ENCODE data around the gene KCNK10. TPM values are rescaled to one million over a fixed set of nuclear protein-coding genes. Genes with fewer than 3 reads are reported as not detected.

The KCNK10 gene
- total and polyA plus RNA-seq, 10 of the 15 experiments (the other 5 are each of a cell fraction or from before 2014, with no cell fraction given), result 0.01 to 0.06 (median 0.02) TPM; not detected in 7

- TF ChIP-seq SREBF1 (IDR thresholded peaks at IDR 0.05; ENCODE audit: low read length) (no peak), RFX5 (IDR thresholded peaks at IDR 0.05; ENCODE audit: low read depth, low read length) (no peak), SPI1 (IDR thresholded peaks at IDR 0.05; ENCODE audit: borderline replicate concordance, insufficient read depth, low read depth, low read length) (no peak)
Observed at GRCh38 chr14:88241810-88242209, 81.3 kb downstream of the KCNK10 start (continued).

- DNase-seq (ENCODE audit: low read depth, low spot score) (no peak), FAIRE-seq (no peak), ATAC-seq (no peak)
- Histone ChIP-seq H3K79me2 (ENCODE audit: control insufficient read depth, insufficient read depth, low read length) (no peaks in the 10 kb centered on the region), H3K4me1 (ENCODE audit: control insufficient read depth, insufficient read depth, low read length) (no peaks in the 10 kb centered on the region), H3K36me3 (ENCODE audit: control insufficient read depth in 2 of 2, insufficient read depth in 2 of 2, low read length in 1 of 2) (no peaks in the 10 kb centered on the region), H4K20me1 (ENCODE audit: control insufficient read depth, insufficient read depth) (no peaks in the 10 kb centered on the region), H2AFZ (ENCODE audit: control insufficient read depth, low read depth, low read length) (no peak overlapping the region), H3K9ac (ENCODE audit: control insufficient read depth, insufficient read depth, low read length) (no peak overlapping the region), H3K27ac (ENCODE audit: control insufficient read depth, insufficient read depth) (no peak overlapping the region), H3K27me3 (replicated peaks in 1 of 2; ENCODE audit: control insufficient read depth in 2 of 2, insufficient read depth in 2 of 2, low read length in 1 of 2) (no peaks in the 10 kb centered on the region), H3K9me3 (replicated peaks; ENCODE audit: control insufficient read depth, insufficient read depth, low read length) (no peaks in the 10 kb centered on the region), H3K4me2 (ENCODE audit: control insufficient read depth, insufficient read depth) (no peak overlapping the region), H3K4me3 (no peak overlapping the region)
- ChIA-PET CTCF (interaction anchor here (1.0 to 6.7 kb wide), 7 partner anchors 10 to 288 kb away, joined by 3 to 48 read pairs (median 8); no protein-coding TSS in a partner anchor), POLR2A (no interaction called here), SMC1A (ENCODE audit: uncharacterized antibody, unreplicated experiment) (interaction anchor here (0.9 to 4.3 kb wide), 6 partner anchors 44 to 288 kb away, joined by 3 to 23 read pairs (median 6); no protein-coding TSS in a partner anchor), RAD21 (ENCODE audit: unreplicated experiment) (interaction anchor here (1.0 kb wide), 1 partner anchor 45 kb away, joined by 3 read pairs; no protein-coding TSS in a partner anchor)
- WGBS (ENCODE audit: insufficient coverage, insufficient replicate concordance, low lambda C conversion rate, missing lambda C conversion rate), result 32% methylated on average over 4 of the region's 4 CpGs
- intact Hi-C loops (cut with micrococcal nuclease; ENCODE audit: unreplicated experiment), result loop anchor here (2.0 kb wide), 2 partner anchors 46 to 290 kb away; no protein-coding TSS in a partner anchor
- no TSS peak for BruUV-seq (replicated peaks)
- in situ Hi-C loops (cut with MboI), result loop anchor here (10.0 kb wide), 1 partner anchor 290 kb away; no protein-coding TSS in a partner anchor
- TF ChIP-seq ATF2 (IDR thresholded peaks at IDR 0.05; ENCODE audit: low read length) (no peak), RELB (IDR thresholded peaks at IDR 0.05; ENCODE audit: low read depth) (no peak), EZH2 (IDR thresholded peaks at IDR 0.05; ENCODE audit: borderline replicate concordance, control insufficient read depth, low read depth, low read length) (no peak), TCF12 (IDR thresholded peaks at IDR 0.05; ENCODE audit: low read depth, low read length) (no peak), IKZF1 (conservative IDR thresholded peaks at IDR 0.05) (no peak), IRF3 (IDR thresholded peaks at IDR 0.05) (no peak), NFYA (IDR thresholded peaks at IDR 0.05; ENCODE audit: borderline replicate concordance, low read depth, low read length) (no peak), PBX3 (IDR thresholded peaks at IDR 0.05; ENCODE audit: insufficient replicate concordance, low read depth, low read length) (no peak), E4F1 (IDR thresholded peaks at IDR 0.05; ENCODE audit: borderline replicate concordance, partially characterized antibody) (no peak)
Observed at GRCh38 chr14:88234442-88234841, 88.6 kb downstream of the KCNK10 start.
